Activated CD8-positive, alpha-beta T cell treated with anti-CD3 and anti-CD28 coated beads for 36 hours (primary cell): ENCODE data around the gene SHTN1. TPM values are rescaled to one million over a fixed set of nuclear protein-coding genes. Genes with fewer than 3 reads are reported as not detected.
A peak's percentile ranks its signal among the peaks of the same experiment; 100 is the strongest.

ENCODE experiments used
- ATAC-seq: fragments of 200-7000 bp; cut with Tn5 transposase; one replicate; pipeline ENCODE4 v1.10.0; 2021; ENCODE audit warnings: mild to moderate bottlenecking, moderate library complexity
- CTCF ChIA-PET: fragments of 350-600 bp; sonication (Branson Sonifier 250); formaldehyde crosslinking; loops from one replicate; lab custom pipeline; 2021; ENCODE audit warnings: antibody characterized with exemption; lab: Charles Lee
- POLR2A ChIA-PET: fragments of 350-600 bp; sonication (Branson Sonifier 250); formaldehyde crosslinking; loops from one replicate; lab custom pipeline; 2021; ENCODE audit warnings: antibody characterized with exemption; lab: Charles Lee
- DNase-seq: peaks from one replicate; pipeline ENCODE4 v3.0.0-alpha.2; 2020
- H3K27ac Mint-ChIP-seq: one replicate; pipeline ENCODE4 v1.8.0; 2021; ENCODE audit warnings: mild to moderate bottlenecking, mixed read lengths
- H3K27me3 Mint-ChIP-seq: one replicate; pipeline ENCODE4 v1.8.0; 2021; ENCODE audit warnings: mixed read lengths
- H3K36me3 Mint-ChIP-seq: one replicate; pipeline ENCODE4 v1.8.0; 2021; ENCODE audit warnings: low read depth, mixed read lengths
- H3K4me1 Mint-ChIP-seq: one replicate; pipeline ENCODE4 v1.8.0; 2021; ENCODE audit warnings: low read depth, mixed read lengths
- H3K4me3 Mint-ChIP-seq: one replicate; pipeline ENCODE4 v1.8.0; 2021; ENCODE audit warnings: mild to moderate bottlenecking, moderate library complexity, mixed read lengths
- H3K9me3 Mint-ChIP-seq: one replicate; pipeline ENCODE4 v1.8.0; 2021; ENCODE audit warnings: mixed read lengths
- intact Hi-C: fragments of 100-400 bp; cut with micrococcal nuclease; formaldehyde crosslinking; loops from one replicate; pipeline ENCODE4 v1.10.0; 2022
- total RNA-seq, 2 experiments: library from RNA; stranded (reverse); gene quantifications; one replicate each; pipeline ENCODE4 v1.2.3, GENCODE V29; 2021
- TF ChIP-seq, protein P1 (sequence below): fragments of 200-600 bp; IDR thresholded peaks from one replicate; pipeline ENCODE4 v1.8.0; 2022; ENCODE audit warnings: antibody characterized with exemption, mild to moderate bottlenecking

The SHTN1 gene
- total RNA-seq, 2 experiments from 2014 or later = not detected

DNA sequence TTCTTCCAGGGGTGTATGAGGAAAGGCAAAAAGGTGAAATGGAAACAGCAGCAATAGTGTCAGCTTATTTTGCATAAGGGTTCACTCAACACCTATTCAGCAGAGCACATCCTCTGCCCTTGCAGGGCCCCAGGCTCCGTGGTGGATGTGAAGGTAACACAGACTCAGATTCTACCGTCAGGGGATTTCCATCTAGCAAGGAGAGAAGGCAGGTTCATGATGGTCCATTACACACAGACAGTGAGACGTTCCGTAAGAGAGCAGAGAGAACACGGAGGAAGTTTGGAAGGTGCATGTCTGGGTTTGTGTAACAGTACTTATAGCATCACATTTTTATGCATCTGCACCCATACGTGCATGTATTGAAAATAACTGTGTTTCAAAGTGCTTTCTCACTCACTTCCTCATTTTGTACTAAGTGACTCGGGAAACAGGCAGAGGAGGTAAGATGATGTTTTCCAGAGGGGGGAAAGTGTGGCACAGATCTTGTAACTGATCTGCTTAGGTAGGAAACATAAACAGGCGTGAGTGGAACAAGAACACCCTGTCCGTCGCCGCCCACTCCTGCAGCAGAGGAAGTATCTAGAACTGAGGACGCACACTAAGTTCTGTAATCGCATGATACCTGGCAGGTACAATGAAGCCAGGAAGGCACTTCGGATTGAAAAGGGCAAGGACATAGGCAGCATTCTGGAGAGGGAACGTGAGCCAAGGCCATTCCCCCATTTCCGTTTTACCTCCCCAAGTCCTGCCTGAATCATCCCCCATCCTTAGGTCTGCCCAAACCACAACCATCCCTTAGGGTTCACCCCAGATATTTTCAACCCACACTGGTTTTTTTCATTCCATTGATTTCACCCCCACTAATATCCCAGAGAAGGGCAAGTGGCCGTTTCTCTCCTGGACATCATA lies 156.7 kb downstream of the SHTN1 start:
- H3K9me3 Mint-ChIP-seq = no peaks in the 10 kb centered on the region
- H3K27ac Mint-ChIP-seq = no peak overlapping the region
- peaks cover 7% of the 10 kb centered on the region for H3K4me1 Mint-ChIP-seq
- CTCF ChIA-PET = interaction anchor here (1.0 to 1.3 kb wide), 2 partner anchors 52 to 318 kb away, joined by 3 read pairs; no protein-coding TSS in a partner anchor
- POLR2A ChIA-PET = no interaction called here
- ATAC-seq = peak; percentile 92
- intact Hi-C loops = no loop called here
- DNase-seq = peak; percentile 48
- no peak overlapping the region for H3K4me3 Mint-ChIP-seq
- TF ChIP-seq, protein P1, sequence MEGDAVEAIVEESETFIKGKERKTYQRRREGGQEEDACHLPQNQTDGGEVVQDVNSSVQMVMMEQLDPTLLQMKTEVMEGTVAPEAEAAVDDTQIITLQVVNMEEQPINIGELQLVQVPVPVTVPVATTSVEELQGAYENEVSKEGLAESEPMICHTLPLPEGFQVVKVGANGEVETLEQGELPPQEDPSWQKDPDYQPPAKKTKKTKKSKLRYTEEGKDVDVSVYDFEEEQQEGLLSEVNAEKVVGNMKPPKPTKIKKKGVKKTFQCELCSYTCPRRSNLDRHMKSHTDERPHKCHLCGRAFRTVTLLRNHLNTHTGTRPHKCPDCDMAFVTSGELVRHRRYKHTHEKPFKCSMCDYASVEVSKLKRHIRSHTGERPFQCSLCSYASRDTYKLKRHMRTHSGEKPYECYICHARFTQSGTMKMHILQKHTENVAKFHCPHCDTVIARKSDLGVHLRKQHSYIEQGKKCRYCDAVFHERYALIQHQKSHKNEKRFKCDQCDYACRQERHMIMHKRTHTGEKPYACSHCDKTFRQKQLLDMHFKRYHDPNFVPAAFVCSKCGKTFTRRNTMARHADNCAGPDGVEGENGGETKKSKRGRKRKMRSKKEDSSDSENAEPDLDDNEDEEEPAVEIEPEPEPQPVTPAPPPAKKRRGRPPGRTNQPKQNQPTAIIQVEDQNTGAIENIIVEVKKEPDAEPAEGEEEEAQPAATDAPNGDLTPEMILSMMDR = no peak
- H3K27me3 Mint-ChIP-seq = peaks cover 50% of the 10 kb centered on the region
- no peaks in the 10 kb centered on the region for H3K36me3 Mint-ChIP-seq

DNA sequence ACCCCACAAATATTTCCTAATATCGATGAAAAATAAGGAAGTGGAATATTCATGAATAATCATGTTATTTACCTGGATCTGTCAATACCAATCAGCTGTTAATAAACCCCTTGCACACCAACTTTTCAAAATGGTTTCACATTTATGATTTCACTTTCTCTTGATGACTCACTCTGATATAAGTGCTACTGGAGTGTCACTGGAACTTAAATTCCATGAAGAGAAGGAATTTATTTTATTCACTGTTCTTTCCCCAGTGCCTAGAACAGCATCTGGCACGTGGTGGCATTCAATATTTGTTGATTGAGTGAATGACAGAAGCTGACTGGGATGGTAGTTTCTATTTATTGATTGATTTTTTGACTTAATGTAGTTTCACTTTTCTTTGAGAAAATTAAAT lies 159.2 kb downstream of the SHTN1 start:
- H3K4me1 Mint-ChIP-seq = peaks cover 7% of the 10 kb centered on the region
- POLR2A ChIA-PET = no interaction called here
- CTCF ChIA-PET = no interaction called here
- H3K9me3 Mint-ChIP-seq = no peaks in the 10 kb centered on the region
- ATAC-seq = no peak
- intact Hi-C loops = no loop called here
- peaks cover 43% of the 10 kb centered on the region for H3K27me3 Mint-ChIP-seq
- H3K27ac Mint-ChIP-seq = no peak overlapping the region
- DNase-seq = no peak
- H3K36me3 Mint-ChIP-seq = no peaks in the 10 kb centered on the region
- TF ChIP-seq, protein P1 = no peak
- H3K4me3 Mint-ChIP-seq = no peak overlapping the region

DNA sequence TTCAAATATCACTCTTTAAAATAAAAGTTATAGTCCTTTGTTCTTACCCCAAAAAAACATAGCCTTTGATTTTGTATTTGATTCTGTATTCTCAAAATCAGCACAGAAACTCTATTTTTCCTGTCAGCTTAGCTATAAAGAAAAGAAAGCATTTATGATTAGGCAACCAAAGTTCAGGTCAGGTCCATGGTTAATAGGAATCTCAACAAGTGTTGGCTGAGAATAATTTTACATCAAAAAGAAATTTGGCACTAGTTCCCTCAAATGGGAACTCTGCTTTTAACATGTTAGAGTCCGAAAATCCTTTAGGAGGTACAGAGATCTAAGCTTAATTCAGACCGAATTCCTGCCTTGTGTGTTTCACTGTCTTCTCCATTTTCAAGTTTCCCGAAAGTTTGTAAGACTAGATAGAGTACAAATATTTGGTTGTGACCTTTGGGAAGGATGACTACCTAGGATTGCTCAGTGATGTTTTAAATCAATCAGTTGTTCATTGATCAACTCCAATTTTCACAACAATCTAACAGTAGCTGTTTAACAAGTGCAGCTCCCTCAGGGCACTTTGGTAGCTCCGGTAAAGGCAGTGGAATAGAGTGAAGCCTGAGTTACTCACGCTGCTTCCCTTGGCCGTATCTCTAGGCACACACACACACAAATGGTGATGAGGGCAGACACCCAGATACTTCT lies 164.5 kb downstream of the SHTN1 start:
- TF ChIP-seq, protein P1 = no peak
- Mint-ChIP-seq H3K27ac (no peak overlapping the region), H3K36me3 (no peaks in the 10 kb centered on the region), H3K9me3 (no peaks in the 10 kb centered on the region), H3K4me3 (no peak overlapping the region), H3K4me1 (no peaks in the 10 kb centered on the region), H3K27me3 (peaks cover 8% of the 10 kb centered on the region)
- ChIA-PET CTCF (no interaction called here), POLR2A (interaction anchor here (0.8 kb wide), 1 partner anchor 17 kb away, joined by 4 read pairs; no protein-coding TSS in a partner anchor)
- intact Hi-C loops = no loop called here
- ATAC-seq = no peak
- DNase-seq = no peak

DNA sequence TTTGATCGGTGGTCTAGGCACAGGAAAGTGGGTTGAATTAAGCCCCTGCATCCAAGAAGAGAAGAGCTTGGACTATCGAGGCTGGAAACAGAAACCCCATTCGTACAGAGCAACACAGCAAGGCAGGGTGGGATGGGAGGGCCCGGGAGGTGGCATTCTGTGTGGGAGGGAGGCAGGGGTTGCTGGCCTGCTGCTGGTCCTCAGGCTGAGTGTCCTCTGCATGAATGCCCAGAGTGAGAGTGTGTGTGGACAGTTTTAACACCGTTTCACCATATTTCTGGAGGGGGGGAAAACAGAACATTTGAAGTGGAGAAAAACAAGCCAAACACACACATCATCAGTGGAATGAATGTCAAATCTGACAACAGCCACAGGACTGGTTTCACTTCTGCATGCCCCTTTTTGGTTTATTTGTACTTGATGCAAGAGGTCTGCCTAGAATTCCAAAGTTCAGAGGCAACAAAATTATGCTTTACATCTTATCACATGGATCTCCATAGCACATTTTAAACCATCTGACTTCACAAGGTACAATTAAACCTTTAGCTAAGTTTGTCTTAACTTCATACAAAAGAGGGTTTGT lies 166.8 kb downstream of the SHTN1 start:
- TF ChIP-seq, protein P1 = no peak
- Mint-ChIP-seq H3K4me3 (no peak overlapping the region), H3K36me3 (no peaks in the 10 kb centered on the region), H3K27ac (no peak overlapping the region), H3K4me1 (no peaks in the 10 kb centered on the region), H3K9me3 (no peaks in the 10 kb centered on the region), H3K27me3 (peaks cover 3% of the 10 kb centered on the region)
- ATAC-seq (no peak), DNase-seq (no peak)
- POLR2A ChIA-PET = no interaction called here
- CTCF ChIA-PET = interaction anchor here (1.4 kb wide), 1 partner anchor 41 kb away, joined by 4 read pairs; no protein-coding TSS in a partner anchor
- intact Hi-C loops = no loop called here
